Stimulated activated CD8-positive, alpha-beta memory T cell treated with anti-CD3 and anti-CD28 coated beads, Interleukin-2, amount 100 ng/mL, for 48 hours (primary cell): ENCODE data around the gene HS6ST3.

ENCODE experiments used
- DNase-seq, 2 donors: peaks; one replicate each; pipeline ENCODE4 v3.0.0-alpha.2; 2020; ENCODE audit warnings: low read depth in 2 of 2

Gene HS6ST3

DNA sequence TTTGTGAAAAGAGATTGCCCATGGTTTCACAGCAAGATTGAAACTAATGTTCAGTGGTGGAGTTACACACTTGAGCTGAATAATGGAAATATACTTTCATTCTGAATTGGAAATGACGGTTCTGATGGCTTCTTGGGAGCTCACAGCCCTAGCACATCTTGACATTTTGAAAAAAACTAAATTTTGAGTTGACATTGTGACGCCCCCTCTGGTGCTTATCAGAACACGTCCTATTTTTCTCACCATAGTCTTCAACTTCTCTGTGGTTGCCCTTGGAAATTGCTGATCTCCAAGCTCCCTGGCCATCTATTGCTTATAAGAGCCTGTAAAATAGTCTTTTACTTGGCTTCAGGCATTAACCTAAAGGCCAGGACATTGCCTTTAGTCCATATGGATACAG lies 702.3 kb downstream of the HS6ST3 start:
- no peak for DNase-seq

DNA sequence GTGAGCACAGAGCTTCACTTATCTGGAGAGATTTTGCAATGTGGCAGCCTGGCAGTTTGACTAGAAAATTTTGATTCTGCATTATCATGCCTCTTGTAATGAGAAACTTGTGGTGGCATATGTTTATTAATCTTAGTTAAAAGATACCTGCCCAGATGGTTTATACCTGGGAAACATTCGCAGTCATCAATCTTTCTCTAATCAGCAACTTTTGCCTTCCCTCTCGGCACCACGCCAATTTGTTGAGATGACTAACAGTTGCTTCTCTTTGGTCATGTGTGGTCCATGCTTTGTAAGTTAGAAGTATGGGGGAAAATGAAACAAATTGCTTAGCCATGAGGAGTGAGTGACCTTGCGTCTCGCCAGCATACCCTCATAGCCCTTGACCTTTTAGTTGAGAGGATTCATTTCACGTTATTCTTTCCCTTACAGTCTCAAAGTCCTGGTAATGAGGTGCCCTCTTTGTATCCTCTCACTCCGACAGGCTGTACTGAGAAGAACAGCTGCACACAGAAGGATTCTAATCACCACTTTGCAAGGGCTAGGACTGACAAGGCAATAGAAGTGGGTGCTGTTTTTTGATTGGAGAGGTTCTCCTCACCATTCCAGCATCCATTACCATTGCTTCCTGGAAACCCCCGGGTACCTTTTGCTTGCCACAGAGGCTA lies 703.0 kb downstream of the HS6ST3 start:
- no peak for DNase-seq

DNA sequence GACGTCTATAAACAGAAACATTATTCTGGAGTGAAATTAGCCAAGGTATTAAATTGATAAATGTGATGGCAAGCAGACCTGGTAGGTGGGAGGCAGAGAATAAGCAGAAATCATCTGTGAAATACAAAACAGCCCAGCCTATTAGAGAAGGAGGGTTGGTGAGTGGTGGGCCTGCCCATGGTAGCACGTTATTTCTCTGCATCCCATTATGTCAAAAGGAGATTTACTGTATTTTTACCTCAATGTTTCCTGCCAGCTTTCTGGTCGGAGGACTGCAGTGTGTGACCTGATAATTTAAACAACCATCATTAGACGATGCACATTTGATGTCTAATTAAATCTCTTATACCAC lies 703.5 kb downstream of the HS6ST3 start:
- no peak for DNase-seq

DNA sequence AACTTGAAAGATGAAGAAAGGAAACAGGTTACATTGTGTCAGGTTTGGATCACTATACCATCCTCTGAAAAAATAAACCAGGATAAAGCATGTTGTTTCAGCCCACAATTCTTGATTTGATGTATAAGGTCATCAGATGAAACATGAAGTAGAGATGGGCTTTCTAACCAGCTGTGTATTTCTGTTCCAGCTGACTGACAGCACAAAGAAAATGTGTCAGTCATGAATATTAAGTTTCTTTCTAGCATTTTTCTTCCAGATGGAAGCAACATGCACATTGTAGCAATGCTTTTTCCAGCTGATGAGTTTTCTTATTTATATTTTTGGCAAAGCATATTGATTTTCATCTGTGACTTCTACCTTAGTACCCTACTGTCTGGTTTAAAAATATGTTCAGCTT lies 704.8 kb downstream of the HS6ST3 start:
- DNase-seq: no peak

DNA sequence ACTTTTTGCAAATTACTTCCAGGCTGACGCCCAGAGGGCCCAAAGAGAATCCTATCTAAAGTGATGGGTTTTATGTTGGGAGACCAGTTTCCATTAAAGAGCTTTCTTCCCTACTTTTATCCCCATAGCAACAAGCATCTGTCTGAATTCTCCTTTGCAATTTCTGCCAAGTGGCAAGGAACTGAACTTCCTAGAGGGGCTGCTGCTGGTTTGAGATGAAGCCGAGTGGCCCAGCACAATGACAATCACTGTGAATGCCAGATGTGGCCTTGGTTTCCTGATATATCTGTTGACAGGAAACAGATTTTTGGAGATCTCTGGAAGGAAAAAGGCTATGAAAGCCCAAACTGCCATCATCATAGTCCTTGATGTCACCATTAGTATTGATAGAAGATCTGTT lies 705.8 kb downstream of the HS6ST3 start:
- no peak for DNase-seq

DNA sequence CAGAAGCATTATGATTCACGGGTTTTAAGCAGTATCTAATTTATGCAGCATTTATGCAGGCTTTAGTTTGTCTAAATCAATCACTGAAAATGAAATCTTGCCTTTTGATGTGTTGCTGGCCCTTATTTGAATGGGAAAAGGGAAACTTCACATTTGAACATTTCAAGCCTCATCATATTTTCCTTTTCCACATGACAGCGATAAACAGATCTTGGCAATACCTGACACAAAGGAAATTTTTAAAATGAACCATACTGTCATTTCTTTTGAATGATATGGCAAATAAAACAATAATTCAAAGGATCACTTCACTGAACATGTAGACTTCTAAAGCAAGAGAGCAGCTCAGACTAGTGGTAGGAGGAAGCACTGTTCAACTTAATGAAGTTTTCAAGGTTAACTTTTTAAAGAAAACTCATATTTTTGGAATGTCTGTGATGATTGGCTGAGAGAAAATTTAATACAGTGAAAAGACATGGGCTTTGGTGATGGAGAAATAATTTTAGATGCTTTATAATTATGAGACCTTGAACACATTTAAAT lies 706.3 kb downstream of the HS6ST3 start:
- DNase-seq: no peak

DNA sequence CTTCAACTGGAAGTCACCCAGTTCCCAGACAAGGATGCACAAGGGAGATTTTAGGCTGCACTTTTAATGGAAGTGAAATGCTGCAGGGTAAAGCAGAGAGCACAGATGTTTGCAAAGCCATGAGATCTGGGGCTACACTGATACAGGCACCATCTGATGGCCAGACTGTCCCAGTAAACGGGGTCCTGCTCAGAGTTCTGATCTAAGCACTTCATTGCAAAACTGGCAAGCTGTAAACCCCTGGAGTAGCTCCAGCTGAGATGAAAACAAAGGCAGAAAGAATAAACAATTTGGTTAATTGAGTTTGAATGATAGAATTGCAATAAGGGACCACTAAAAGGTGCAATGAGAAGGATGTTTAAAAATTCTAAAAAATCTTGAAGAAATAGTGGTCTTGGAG lies 707.2 kb downstream of the HS6ST3 start:
- DNase-seq: no peak

DNA sequence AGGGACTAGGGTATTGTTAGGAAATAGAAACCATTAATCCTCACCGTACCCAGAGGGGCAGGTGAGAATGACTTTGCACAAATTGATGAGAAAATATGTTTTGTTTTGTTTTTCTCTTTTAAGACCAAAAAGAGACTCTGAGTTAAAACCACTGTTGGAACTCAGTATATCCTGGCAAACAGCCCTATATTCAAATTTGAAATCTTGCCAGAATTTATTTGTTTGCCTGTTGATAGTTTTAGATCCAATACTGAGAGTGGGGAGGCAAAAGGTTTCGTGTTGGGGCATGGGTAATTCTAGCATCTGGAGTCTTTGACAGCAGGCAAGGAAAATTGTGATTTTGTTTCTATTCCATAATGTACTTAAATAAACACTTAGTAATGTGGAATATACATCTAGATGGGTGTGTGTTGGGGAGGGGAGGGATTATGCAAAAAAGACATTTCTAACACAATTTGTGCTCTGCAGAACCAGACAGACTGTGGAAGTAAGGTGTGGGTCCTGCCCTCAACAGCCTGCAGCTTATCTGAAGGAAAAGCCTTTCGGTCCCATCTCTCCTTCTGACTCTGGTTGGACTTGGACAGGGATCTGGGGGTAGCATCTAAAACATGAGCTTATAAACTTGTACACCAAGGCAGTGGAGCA lies 713.7 kb downstream of the HS6ST3 start:
- DNase-seq: no peak

DNA sequence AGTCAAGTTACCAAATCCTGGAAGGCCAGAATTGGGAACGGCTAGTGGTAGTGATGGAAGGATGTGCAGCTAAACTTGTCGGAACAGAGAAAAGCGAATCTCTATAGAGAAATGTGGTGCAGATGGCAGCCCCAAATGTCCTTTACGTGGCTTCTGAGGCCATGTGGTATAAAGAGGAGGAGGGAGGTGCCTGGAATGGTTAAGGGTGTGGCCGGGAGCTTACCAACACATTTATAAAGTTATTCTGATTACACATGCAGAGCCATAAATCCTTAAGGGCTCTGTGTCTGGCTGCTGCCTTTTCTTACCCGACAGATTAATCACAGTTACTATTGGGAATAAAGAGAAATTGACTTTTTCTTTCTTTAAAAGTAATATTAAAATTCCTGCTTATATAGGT lies 714.3 kb downstream of the HS6ST3 start:
- no peak for DNase-seq

DNA sequence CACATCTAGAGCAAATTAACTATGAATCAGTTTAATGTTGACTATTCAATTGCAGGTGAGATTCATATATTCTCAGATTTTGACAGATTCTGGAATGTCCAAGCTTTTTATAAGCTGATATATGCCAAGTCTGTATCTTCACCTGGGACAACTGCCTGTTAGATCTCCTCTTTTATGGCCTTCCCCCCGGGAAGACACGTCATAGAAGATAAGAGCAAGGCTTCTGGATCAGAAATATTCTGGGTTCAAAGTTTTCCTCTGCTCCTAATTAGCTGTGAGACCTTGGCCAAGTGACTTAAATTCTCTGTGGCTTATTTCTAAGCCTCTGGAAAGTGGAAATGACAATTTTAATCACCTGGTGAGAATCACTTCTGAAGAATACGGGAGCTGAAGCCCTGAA lies 716.8 kb downstream of the HS6ST3 start:
- no peak for DNase-seq

DNA sequence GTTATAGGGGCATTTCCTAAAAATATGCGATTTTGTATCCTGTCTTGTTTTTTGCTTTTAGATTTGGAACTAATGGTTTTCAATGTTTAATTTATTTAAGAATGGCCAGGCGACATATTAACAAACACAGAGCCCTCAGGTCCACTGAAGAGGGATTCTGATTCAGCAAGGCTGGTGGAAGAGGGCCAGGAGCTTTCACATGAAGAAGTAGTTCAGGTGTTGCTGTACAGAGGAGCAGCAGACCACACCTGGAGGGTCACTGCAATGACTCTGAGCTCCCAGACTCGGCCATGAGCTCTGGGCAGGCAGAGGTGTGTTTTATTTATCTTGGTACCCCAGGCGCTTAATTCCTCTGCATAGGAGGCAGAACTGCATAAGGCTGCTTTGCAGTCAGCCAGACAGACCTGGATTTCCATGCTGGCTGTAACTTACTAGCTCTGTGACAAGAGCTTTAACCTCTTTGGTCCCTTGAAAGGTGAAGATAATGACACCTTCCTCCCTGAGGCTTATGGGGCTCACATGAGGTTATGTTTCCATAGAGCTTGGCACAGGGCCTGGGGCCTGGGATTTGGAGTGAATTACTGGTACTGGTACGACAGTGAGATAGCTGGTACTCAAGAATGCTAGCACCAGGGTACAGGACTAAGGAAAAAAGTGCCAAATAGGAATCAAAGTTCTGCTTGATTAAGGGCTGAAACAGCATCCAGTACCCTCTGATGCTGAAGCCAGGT lies 719.6 kb downstream of the HS6ST3 start:
- no peak for DNase-seq

DNA sequence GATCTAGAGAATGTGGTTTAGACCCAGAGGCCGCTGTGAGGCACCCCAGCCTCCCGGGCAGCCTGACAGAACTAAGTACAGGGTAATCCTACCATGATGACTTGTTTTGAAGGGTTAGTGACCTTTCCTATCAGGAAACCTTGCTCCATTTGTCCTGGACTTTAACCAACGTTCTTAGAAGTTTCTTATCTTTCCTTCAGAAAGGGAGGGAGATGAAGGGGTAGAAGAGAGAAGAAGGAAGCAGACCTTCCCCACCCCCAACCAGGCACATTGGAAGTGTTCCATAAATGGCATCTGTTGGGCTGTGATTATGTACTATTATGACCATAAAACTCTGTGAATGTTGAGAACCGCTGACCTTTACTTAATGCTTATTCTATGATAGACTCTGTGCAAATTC lies 720.2 kb downstream of the HS6ST3 start:
- no peak for DNase-seq

DNA sequence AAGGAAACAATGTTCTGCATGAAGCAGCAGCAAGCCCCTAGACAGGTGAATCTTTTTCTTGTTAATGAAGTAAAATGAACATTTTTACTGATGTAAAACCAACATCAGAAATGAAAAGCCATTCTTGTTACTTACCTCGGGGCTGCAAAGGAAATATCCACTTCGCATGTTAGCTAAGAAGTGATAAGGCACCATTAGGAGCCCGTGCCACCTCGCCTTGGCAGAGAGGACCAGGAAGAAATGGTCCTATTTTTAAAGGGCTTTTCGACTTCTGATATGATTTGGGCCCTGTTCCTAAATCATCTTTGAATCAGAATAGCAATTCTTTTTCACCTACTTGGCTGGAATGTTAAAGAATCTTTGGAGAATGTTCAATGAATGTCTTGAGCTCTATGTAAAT lies 721.1 kb downstream of the HS6ST3 start:
- no peak for DNase-seq

DNA sequence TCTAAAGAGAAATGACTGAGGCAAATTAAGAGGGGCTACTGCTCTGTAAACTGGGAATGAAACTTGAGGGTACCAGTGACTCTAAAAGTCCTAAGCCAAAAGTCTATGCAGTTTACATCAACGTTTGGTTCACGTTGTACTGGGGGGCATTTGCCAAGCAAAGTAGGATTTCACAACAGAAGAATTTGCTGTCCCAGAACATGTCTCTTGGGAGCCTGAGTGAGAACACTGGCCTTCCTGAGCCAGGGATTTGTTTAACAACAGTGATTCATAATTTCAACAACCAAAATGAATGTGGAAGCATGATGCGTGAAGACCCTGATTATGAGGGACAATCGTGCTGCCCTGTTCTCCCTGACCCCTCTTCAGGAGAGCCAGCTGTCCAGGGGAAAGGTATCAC lies 726.4 kb downstream of the HS6ST3 start:
- no peak for DNase-seq

DNA sequence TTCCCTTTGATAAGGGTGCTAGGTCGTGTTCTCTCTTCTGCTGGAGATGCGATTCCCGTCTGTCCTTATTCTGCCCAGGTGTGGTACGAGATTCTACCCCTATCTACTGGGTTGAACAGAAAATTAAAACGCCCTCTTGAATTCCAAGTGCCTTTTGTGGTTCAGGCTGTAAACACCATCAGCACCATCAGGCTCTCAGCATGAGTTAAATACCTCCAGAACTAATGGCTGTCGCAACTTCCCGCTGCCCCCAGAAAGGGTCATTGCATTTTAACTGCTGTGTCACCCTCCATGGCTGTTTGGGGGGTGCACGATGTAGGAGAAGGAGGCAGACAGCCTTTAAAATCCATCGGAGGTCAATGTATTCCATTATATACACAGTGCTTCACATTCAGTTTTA lies 727.0 kb downstream of the HS6ST3 start:
- no peak for DNase-seq

DNA sequence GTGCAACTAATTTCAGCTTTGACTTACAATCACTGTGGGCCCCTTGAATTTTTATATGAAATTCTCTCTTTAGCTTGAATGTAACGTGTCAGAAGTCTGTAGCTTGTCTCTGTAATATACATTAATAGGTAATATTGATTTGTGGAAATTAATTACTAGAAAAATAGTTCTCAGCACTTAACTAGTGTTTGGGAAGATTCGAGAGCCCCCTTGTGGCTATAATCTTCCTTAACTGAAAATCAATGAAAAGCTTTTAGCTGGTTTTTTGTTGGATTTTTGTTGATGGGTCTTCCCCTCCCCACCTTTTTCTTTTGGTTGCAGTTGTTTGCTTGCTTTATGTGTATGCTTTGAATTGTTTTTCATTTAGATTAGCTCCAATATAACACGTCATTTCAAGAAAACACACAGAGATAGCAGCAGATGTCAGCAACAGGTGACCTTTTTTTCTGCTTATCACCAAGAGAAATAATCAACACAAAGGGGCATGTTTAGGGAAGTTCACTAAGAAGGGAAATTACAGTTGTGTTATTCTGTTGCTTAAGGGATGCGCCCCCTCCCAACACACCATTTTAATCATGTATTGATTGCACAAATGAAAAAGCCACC lies 727.5 kb downstream of the HS6ST3 start:
- DNase-seq: no peak

DNA sequence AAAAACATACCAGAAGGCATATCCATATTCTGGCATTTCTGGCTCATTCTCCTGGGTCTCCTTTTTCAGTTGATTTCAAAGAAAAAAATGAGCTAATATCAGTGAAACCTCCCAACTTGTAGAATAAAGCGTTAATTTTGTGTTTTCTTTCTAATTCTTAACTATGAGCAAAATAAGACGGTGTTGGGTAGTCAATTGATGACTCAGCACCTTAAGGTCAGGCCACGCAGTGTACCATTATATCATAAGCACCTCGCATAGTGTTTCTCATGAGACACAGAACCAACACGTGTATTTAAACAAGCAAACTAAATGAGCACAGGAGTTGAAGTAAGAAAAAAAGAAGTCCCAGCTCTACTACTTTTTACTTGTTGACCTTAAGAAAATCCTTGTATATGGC lies 729.5 kb downstream of the HS6ST3 start:
- no peak for DNase-seq

DNA sequence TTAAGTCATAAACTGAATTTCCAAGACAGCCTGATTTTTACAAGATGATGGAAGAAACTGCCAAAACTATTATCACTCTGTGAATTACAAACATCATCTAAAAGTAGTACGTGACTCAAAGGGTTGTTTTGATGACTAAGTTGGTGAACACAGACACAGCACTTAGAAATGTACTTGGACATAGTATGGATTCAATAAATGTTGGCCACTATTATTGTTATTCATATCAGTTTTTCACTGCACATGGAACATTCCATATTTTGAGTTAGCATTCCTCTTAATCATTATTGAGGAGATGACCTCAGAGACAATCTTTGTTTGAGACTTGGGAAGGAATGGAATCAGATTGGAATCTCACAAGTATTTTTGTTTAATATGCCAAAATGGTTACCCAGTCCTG lies 731.5 kb downstream of the HS6ST3 start:
- no peak for DNase-seq

DNA sequence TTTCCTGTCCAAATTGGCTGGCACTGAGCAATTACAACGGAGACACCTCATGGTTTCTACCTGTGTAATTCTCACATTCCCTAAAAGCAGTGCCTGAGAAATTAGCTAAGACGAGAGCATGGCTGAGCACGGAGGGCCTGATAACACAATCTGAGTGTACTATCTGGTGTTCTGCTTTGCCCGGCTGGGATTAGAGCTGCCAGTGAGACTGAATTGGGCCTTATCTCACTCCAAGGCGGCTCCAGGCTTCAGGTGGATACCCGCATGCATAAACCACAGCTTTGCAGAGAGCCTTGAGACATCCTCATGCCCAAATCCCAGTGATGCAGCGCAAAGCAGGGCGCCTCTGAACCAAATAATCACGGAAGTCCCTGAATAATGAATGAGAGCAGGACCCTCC lies 732.1 kb downstream of the HS6ST3 start:
- DNase-seq: no peak

DNA sequence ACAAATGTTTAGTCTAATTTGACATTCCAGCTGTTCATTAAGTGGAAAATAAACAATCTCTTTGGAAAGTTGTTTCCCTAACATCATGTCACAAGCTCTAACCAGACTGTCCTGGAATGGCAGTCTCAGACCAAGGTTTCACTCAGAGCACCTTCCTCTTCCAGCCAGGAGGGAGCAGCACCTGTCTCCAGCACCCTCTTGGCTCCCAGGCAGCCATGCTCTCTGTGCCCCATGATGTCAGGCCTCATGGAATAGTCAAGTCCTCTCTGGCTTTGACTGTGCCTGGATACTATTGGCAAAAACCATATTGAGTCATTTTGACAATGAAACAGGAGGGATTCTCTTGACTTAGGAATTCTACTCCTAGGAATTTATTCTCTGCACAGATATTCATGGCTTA lies 733.0 kb downstream of the HS6ST3 start:
- no peak for DNase-seq

DNA sequence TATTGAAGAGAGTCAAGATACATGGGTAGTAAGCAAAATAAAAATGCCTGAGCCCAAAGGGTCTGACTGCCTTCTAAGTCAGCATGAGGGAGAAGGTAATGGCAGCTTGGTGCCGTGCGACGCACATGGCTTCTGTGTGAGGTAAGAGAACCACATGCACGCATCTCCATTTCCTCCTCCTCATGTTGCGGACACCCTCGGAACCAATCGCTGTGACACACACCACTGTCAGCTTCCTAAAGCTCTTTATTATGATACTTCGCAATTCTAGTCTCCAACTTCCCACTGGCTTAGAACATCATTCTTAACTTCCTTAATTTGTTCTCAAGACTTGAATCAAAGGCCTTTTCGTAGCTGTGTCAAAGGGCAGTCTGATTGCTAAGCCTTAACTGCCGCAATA lies 734.2 kb downstream of the HS6ST3 start:
- DNase-seq: no peak

DNA sequence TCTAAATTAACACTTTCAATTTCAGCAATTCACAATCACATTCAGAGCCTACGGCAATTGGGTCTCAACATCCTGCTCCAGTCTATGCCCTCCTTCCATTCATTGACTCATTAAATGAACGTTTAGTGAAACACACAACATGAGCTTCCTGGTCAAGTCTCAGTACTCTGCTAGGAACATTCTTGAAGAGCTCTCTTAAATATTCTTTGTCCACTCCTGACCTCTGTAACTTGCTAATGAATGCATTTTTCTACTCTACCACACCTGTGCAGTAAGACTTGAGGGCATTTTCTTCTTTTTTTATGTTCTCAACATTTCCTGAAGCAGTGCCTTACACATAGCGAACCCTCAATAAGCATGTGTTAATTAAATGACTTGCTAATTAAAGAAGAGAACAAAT lies 735.7 kb downstream of the HS6ST3 start:
- DNase-seq: no peak

DNA sequence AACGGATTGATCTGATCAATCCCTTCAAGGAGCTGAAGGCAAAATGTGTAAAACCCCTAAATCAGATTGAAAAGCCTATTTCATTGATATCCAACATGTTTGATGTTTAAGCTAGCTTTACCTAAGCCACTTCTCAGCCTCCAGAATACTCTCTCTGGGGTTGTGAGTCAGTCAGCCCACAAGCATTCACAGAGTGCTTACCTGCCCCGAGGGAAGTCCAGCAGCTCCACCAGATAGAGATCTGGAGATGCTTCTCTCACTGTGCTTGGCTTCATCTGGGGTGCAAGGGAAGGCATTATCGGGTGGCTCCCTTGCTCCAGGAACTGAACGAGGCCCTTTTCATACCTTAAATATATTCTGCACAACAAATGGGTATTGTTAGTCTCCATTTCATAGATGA lies 744.7 kb downstream of the HS6ST3 start:
- DNase-seq: no peak
